Muscle of leg (tissue), 11 donors: ENCODE measurements around the gene AUTS2. TPM values are rescaled to one million over a fixed set of nuclear protein-coding genes. Genes with fewer than 3 reads are reported as not detected.

Experiments used
- DNase-seq: peaks from one replicate; pipeline ENCODE4 v3.0.0; 2013
- H3K27ac ChIP-seq: one replicate; pipeline ENCODE4 v1.5.1; 2013; ENCODE audit warnings: mild to moderate bottlenecking, low read length, control low read depth
- H3K27me3 ChIP-seq: one replicate; pipeline ENCODE4 v1.6.1; 2013; ENCODE audit warnings: low read length; ENCODE audit not compliant: control insufficient read depth, insufficient read depth
- H3K36me3 ChIP-seq: one replicate; pipeline ENCODE4 v1.6.1; 2013; ENCODE audit warnings: low read length; ENCODE audit not compliant: control insufficient read depth, insufficient read depth
- H3K4me1 ChIP-seq: one replicate; pipeline ENCODE4 v1.6.1; 2013; ENCODE audit warnings: low read length; ENCODE audit not compliant: control insufficient read depth, insufficient read depth
- H3K4me3 ChIP-seq: one replicate; pipeline ENCODE4 v1.5.1; 2013; ENCODE audit warnings: low read length, control low read depth
- H3K9me3 ChIP-seq: replicated peaks from 2 replicates; pipeline ENCODE4 v1.6.1; 2013; ENCODE audit warnings: low read depth, low read length; ENCODE audit not compliant: control insufficient read depth
- WGBS: methylation state at CpG from one replicate; pipeline ENCODE4 v1.1.5; 2013; ENCODE audit warnings: missing lambda C conversion rate; ENCODE audit not compliant: insufficient coverage; 5-methylcytosine and 5-hydroxymethylcytosine counted together
- polyA plus RNA-seq, 8 donors: library from polyadenylated mRNA; unstranded; fragments of 120-200 nt; gene quantifications; one replicate each; pipeline versions ENCODE4 v1.2.1 to v1.2.3, GENCODE V29; 2013; ENCODE audit warnings: inconsistent platforms in 1 of 8, low replicate concordance in 1 of 8; ENCODE audit not compliant: insufficient read length in 8 of 8, insufficient read depth in 1 of 8
- total RNA-seq: library from RNA; stranded (reverse); fragments of 120-200 nt; gene quantifications from one replicate; pipeline ENCODE4 v1.2.4, GENCODE V29; 2013

The AUTS2 gene
- total and polyA plus RNA-seq, 9 donors, result 28.6 to 92.3 (median 58.8) TPM

- no CpG with 5 or more reads among the region's 1 CpG for WGBS
- Histone ChIP-seq H3K27me3 (no peaks in the 10 kb centered on the region), H3K4me3 (no peak overlapping the region), H3K9me3 (no peaks in the 10 kb centered on the region), H3K36me3 (no peaks in the 10 kb centered on the region), H3K27ac (no peak overlapping the region), H3K4me1 (no peaks in the 10 kb centered on the region)
- DNase-seq, result no peak
These were observed 261.1 kb downstream of the AUTS2 start for GRCh38 chr7:69859342-69859741.

GRCh38 chr7:69860486-69860885, 262.2 kb downstream of the AUTS2 start:
- 92% methylated on average over 3 of the region's 3 CpGs for WGBS

GRCh38 chr7:69860941-69861622, 262.8 kb downstream of the AUTS2 start:
- Histone ChIP-seq H3K4me3 (no peak overlapping the region), H3K9me3 (no peaks in the 10 kb centered on the region), H3K4me1 (no peaks in the 10 kb centered on the region), H3K27ac (no peak overlapping the region), H3K27me3 (no peaks in the 10 kb centered on the region), H3K36me3 (no peaks in the 10 kb centered on the region)
- no peak for DNase-seq
- WGBS, result no CpG with 5 or more reads among the region's 3 CpGs

More at GRCh38 chr7:69860486-69860885, 262.2 kb downstream of the AUTS2 start:
- no peak overlapping the region for H3K4me3 ChIP-seq
- H3K36me3 ChIP-seq, result no peaks in the 10 kb centered on the region
- H3K27ac ChIP-seq, result no peak overlapping the region
- no peaks in the 10 kb centered on the region for H3K27me3 ChIP-seq
- no peak for DNase-seq
- no peaks in the 10 kb centered on the region for H3K4me1 ChIP-seq
- H3K9me3 ChIP-seq, result no peaks in the 10 kb centered on the region

- no peak overlapping the region for H3K4me3 ChIP-seq
- H3K4me1 ChIP-seq, result no peaks in the 10 kb centered on the region
- H3K36me3 ChIP-seq, result no peaks in the 10 kb centered on the region
- peak; percentile 46 for DNase-seq
- H3K27ac ChIP-seq, result no peak overlapping the region
- no peaks in the 10 kb centered on the region for H3K9me3 ChIP-seq
- no peaks in the 10 kb centered on the region for H3K27me3 ChIP-seq
- 71% methylated on average over 1 of the region's 5 CpGs for WGBS
These were observed 264.3 kb downstream of the AUTS2 start for GRCh38 chr7:69862413-69863064.

GRCh38 chr7:69864274-69864673, 266.0 kb downstream of the AUTS2 start:
- no peaks in the 10 kb centered on the region for H3K36me3 ChIP-seq
- H3K9me3 ChIP-seq, result no peaks in the 10 kb centered on the region
- no CpG with 5 or more reads among the region's 1 CpG for WGBS
- no peak for DNase-seq
- H3K27ac ChIP-seq, result no peak overlapping the region
- no peaks in the 10 kb centered on the region for H3K27me3 ChIP-seq
- no peaks in the 10 kb centered on the region for H3K4me1 ChIP-seq
- H3K4me3 ChIP-seq, result no peak overlapping the region

GRCh38 chr7:69864822-69865221, 266.5 kb downstream of the AUTS2 start:
- no peak for DNase-seq
- WGBS, result 64% methylated on average over 1 of the region's 4 CpGs
- H3K27ac ChIP-seq, result no peak overlapping the region
- no peaks in the 10 kb centered on the region for H3K9me3 ChIP-seq
- H3K4me3 ChIP-seq, result no peak overlapping the region
- H3K36me3 ChIP-seq, result no peaks in the 10 kb centered on the region
- H3K27me3 ChIP-seq, result no peaks in the 10 kb centered on the region
- H3K4me1 ChIP-seq, result no peaks in the 10 kb centered on the region

- Histone ChIP-seq H3K27ac (no peak overlapping the region), H3K9me3 (no peaks in the 10 kb centered on the region), H3K36me3 (no peaks in the 10 kb centered on the region), H3K27me3 (no peaks in the 10 kb centered on the region), H3K4me1 (no peaks in the 10 kb centered on the region), H3K4me3 (no peak overlapping the region)
- no peak for DNase-seq
- 94% methylated on average over 3 of the region's 4 CpGs for WGBS
These were observed 270.6 kb downstream of the AUTS2 start for GRCh38 chr7:69868921-69869320.

GRCh38 chr7:69871213-69871885, 273.1 kb downstream of the AUTS2 start:
- H3K36me3 ChIP-seq, result no peaks in the 10 kb centered on the region
- no peak for DNase-seq
- no peak overlapping the region for H3K4me3 ChIP-seq
- H3K27ac ChIP-seq, result no peak overlapping the region
- no peaks in the 10 kb centered on the region for H3K27me3 ChIP-seq
- H3K9me3 ChIP-seq, result no peaks in the 10 kb centered on the region
- WGBS, result 80% methylated on average over 1 of the region's 7 CpGs
- no peaks in the 10 kb centered on the region for H3K4me1 ChIP-seq

- Histone ChIP-seq H3K36me3 (no peaks in the 10 kb centered on the region), H3K9me3 (no peaks in the 10 kb centered on the region), H3K4me1 (no peaks in the 10 kb centered on the region), H3K4me3 (no peak overlapping the region), H3K27ac (no peak overlapping the region), H3K27me3 (no peaks in the 10 kb centered on the region)
- 71% methylated on average over 3 of the region's 9 CpGs for WGBS
- DNase-seq, result no peak
These were observed 273.8 kb downstream of the AUTS2 start for GRCh38 chr7:69871886-69872569.

GRCh38 chr7:69873512-69873911, 275.2 kb downstream of the AUTS2 start:
- no peak for DNase-seq
- H3K9me3 ChIP-seq, result no peaks in the 10 kb centered on the region
- 86% methylated on average over 3 of the region's 3 CpGs for WGBS

More at GRCh38 chr7:69873512-69873911, 275.2 kb downstream of the AUTS2 start:
- H3K27ac ChIP-seq, result no peak overlapping the region
- no peaks in the 10 kb centered on the region for H3K36me3 ChIP-seq
- H3K27me3 ChIP-seq, result no peaks in the 10 kb centered on the region
- H3K4me1 ChIP-seq, result no peaks in the 10 kb centered on the region
- H3K4me3 ChIP-seq, result no peak overlapping the region
